Adrenal gland (tissue), 12 donors: Measurements from ENCODE around the gene KIF2A. TPM values are rescaled to one million over a fixed set of nuclear protein-coding genes. Genes with fewer than 3 reads are reported as not detected.

Experiments used
- DNase-seq, 7 donors: peaks; one replicate each; pipeline ENCODE4 v3.0.0-alpha.2; 2019 to 2020
- H3K27ac ChIP-seq, 5 donors: fragments of 200-600 bp; sonication (generic) in 4 of 5; 1 replicate in 3 of 5; 2 replicates in 2 of 5; pipeline versions ENCODE4 v1.5.1 to v1.8.0; 2016 to 2020; ENCODE audit warnings: mild to moderate bottlenecking in 1 of 5
- H3K27me3 ChIP-seq: fragments of 200-600 bp; 2 replicates; pipeline ENCODE4 v1.8.0; 2021
- H3K36me3 ChIP-seq, 2 donors: fragments of 200-600 bp; replicated peaks in 1 of 2; 1 replicate in 1 of 2; 2 replicates in 1 of 2; pipeline versions ENCODE4 v1.5.1 to v1.8.0; 2018 to 2022
- H3K4me1 ChIP-seq, 2 donors: fragments of 200-600 bp; replicated peaks in 1 of 2; 1 replicate in 1 of 2; 2 replicates in 1 of 2; pipeline versions ENCODE4 v1.5.1 to v1.8.0; 2018 to 2021
- H3K4me3 ChIP-seq, 4 donors: fragments of 200-600 bp; sonication (generic) in 3 of 4; one replicate each; pipeline ENCODE4 v1.5.1; 2016 to 2018
- H3K9me3 ChIP-seq, 3 donors: fragments of 200-600 bp; sonication (generic) in 1 of 3; replicated peaks in 1 of 3; 1 replicate in 2 of 3; 2 replicates in 1 of 3; pipeline versions ENCODE4 v1.5.1 to v1.8.0; 2016 to 2021
- CTCF ChIP-seq, 6 experiments: fragments of 450-650 bp in 4 of 6; fragments of 200-600 bp in 2 of 6; sonication (generic) in 1 of 6; IDR thresholded peaks; 1 replicate in 5 of 6; 2 replicates in 1 of 6; pipeline versions ENCODE4 v1.5.1 to v1.8.0; 2016 to 2021; ENCODE audit warnings: antibody characterized with exemption in 6 of 6, mild to moderate bottlenecking in 2 of 6, moderate library complexity in 1 of 6
- POLR2A ChIP-seq, 2 donors: fragments of 450-650 bp; IDR thresholded peaks; one replicate each; pipeline ENCODE4 v1.6.1; 2017; ENCODE audit warnings: antibody characterized with exemption in 2 of 2, mild to moderate bottlenecking in 2 of 2, moderate library complexity in 1 of 2
- WGBS, 4 donors: extraction: QIAGEN DNeasy Blood & Tissue Kit in 2 of 4; methylation state at CpG; one replicate each; pipeline versions ENCODE4 v1.1.5 to v1.1.7; 2013 to 2017; 5-methylcytosine and 5-hydroxymethylcytosine counted together
- intact Hi-C, 2 donors: fragments of 100-400 bp; cut with DNase I; formaldehyde crosslinking; loops; one replicate each; pipeline versions ENCODE4 v1.14.1 to v1.15.0; 2022 to 2023
- polyA plus RNA-seq, 3 donors: library from polyadenylated mRNA; stranded (reverse); fragments of 200-250 nt in 2 of 3; fragments of 350-450 nt in 1 of 3; fragmentation: Illumina TruSeq in 1 of 3; extraction: RNeasy Lipid Tissue Mini Kit (QIAGEN cat#74804) in 1 of 3; gene quantifications; one replicate each; pipeline ENCODE4 v1.2.3, GENCODE V29; 2013 to 2014
- total RNA-seq, 9 donors: library from RNA; depleted of rRNA in 4 of 9; stranded (reverse); fragments of >200 nt in 4 of 9; fragments of 120-200 nt in 1 of 9; fragmentation: NEBNext Ultra II Directional in 1 of 9; extraction: Animal tissue kit (Norgen Biotek cat#: 25700) in 1 of 9; gene quantifications; one replicate each; pipeline versions ENCODE4 v1.1.0 to v1.2.4, GENCODE V29; 2013 to 2023
- donor health status: healthy with polysubstance abuse.
- donor health status: Bipolar disorder and iron deficiency.
- donor health status: DM: yes; HTN: yes; CAD: no.
- donor health status: DM: no; HTN: no; CAD: no.
- donor health status: DM: no; HTN: no; CAD: no.
- donor health status: DM: yes; HTN: yes; CAD: no.

Gene KIF2A
- total and polyA plus RNA-seq, 12 donors = 2.1 to 50.2 (median 24.2) TPM

- Histone ChIP-seq H3K4me3 (no peak overlapping the region), H3K4me1 (no peaks in the 10 kb centered on the region), H3K36me3 (no peaks in the 10 kb centered on the region), H3K27me3 (no peaks in the 10 kb centered on the region), H3K9me3 (no peaks in the 10 kb centered on the region), H3K27ac (no peak overlapping the region)
- TF ChIP-seq POLR2A (IDR thresholded peaks at IDR 0.05) (no peak), CTCF (IDR thresholded peaks at IDR 0.05) (no peak)
- DNase-seq = no peak
- intact Hi-C loops = no loop called here
- 78 to 87% (median 83%) methylated on average over 2 of the region's 2 CpGs for WGBS, 4 donors
Observed at GRCh38 chr5:62340979-62341378, 35.0 kb downstream of the KIF2A start.

GRCh38 chr5:62341783-62342475, 35.9 kb downstream of the KIF2A start:
- DNase-seq = no peak
- no peaks in the 10 kb centered on the region for H3K27me3 ChIP-seq
- no peaks in the 10 kb centered on the region for H3K4me1 ChIP-seq
- WGBS, 4 donors = 85 to 93% (median 89%) methylated on average over 4 of the region's 4 CpGs
- intact Hi-C loops = no loop called here
- no peak overlapping the region for H3K27ac ChIP-seq
- no peaks in the 10 kb centered on the region for H3K9me3 ChIP-seq
- TF ChIP-seq POLR2A (IDR thresholded peaks at IDR 0.05) (no peak), CTCF (IDR thresholded peaks at IDR 0.05) (no peak)
- no peaks in the 10 kb centered on the region for H3K36me3 ChIP-seq
- H3K4me3 ChIP-seq = no peak overlapping the region

GRCh38 chr5:62342476-62342837, 36.5 kb downstream of the KIF2A start:
- Histone ChIP-seq H3K9me3 (no peaks in the 10 kb centered on the region), H3K36me3 (no peaks in the 10 kb centered on the region), H3K27ac (no peak overlapping the region), H3K4me1 (no peaks in the 10 kb centered on the region), H3K4me3 (no peak overlapping the region), H3K27me3 (no peaks in the 10 kb centered on the region)
- intact Hi-C loops = no loop called here
- TF ChIP-seq CTCF (IDR thresholded peaks at IDR 0.05) (no peak), POLR2A (IDR thresholded peaks at IDR 0.05) (no peak)
- DNase-seq = no peak
- WGBS, 4 donors = 97 to 100% (median 98%) methylated on average over 2 of the region's 2 CpGs

- no peak for DNase-seq
- H3K27me3 ChIP-seq = no peaks in the 10 kb centered on the region
- no peak overlapping the region for H3K4me3 ChIP-seq
- intact Hi-C loops = no loop called here
- TF ChIP-seq CTCF (IDR thresholded peaks at IDR 0.05) = no peak
- no peak for TF ChIP-seq POLR2A (IDR thresholded peaks at IDR 0.05)
- no peaks in the 10 kb centered on the region for H3K4me1 ChIP-seq
- no peaks in the 10 kb centered on the region for H3K36me3 ChIP-seq
- no peak overlapping the region for H3K27ac ChIP-seq
- H3K9me3 ChIP-seq = no peaks in the 10 kb centered on the region
- WGBS, 4 donors = 86 to 96% (median 95%) methylated on average over 1 of the region's 1 CpG
Observed at GRCh38 chr5:62343428-62343827, 37.4 kb downstream of the KIF2A start.
